ENCODE results near the gene ACBD6.
"Not testable (repeated sequence)": the region's sequence is repeated elsewhere in the genome, so short reads cannot be mapped to it uniquely, and the experiment has no call there.

ACBD6 gene

GRCh38 chr1:180428782-180429695, 73.3 kb downstream of the ACBD6 start:
- in situ Hi-C loops (cut with MboI; ENCODE audit: low sequenced_read_pairs): no loop called here

DNA sequence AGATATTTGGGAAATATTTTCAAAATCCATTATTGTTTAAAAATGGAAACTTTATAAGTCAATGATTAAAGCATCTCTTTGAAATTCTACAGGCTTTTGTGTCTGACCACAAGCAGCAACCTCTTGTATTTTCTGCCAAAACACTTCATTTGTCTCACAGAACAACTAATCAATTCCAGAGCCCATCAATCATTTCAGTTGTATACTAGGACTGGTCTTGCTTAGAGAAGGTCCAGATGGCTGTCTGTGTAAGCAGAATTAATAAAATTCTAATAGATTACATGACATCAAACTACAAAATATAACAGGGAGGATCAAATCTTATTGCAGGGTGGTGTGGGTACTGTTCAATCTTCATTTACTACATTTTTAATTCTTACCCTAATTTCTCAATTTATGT, 76.4 kb downstream of the ACBD6 start:
- in situ Hi-C loops (cut with MboI; ENCODE audit: low sequenced_read_pairs): no loop called here

- in situ Hi-C loops (cut with MboI; ENCODE audit: low sequenced_read_pairs): no loop called here
These were observed 77.4 kb downstream of the ACBD6 start for GRCh38 chr1:180424848-180425457.

- in situ Hi-C loops (cut with MboI; ENCODE audit: low sequenced_read_pairs): no loop called here
These were observed 80.8 kb downstream of the ACBD6 start for GRCh38 chr1:180421614-180422013.

GRCh38 chr1:180421145-180421544, 81.2 kb downstream of the ACBD6 start:
- in situ Hi-C loops (cut with MboI; ENCODE audit: low sequenced_read_pairs): not testable (repeated sequence)

DNA sequence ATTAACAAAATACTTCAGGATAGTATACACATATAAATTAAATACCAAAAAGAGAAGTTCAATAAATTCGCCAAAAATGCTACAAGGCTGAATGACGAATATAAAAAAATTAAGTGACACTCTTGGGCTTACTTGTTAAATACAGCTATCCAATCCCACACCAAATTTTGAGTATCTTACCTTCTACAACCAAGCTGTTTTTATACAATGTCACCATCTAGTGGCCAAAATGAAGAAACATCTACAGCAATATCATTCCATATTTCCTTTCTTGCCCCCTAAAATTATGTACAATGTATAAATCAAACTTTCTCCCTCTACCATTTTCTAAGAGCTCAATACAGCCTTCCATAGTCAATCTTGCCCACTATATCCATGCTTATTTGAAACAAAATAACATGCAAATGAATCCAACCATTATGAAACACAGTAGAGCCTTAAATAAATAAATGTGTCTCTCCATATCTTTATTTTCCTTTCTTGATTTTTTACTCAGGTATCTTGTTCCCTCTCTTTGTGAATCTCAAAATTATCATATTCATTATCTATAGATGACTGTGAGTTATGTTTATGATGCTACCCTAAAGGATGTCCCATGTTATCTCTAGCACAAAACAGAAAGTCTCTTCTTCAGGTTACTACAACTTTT, 86.3 kb downstream of the ACBD6 start:
- in situ Hi-C loops (cut with MboI; ENCODE audit: low sequenced_read_pairs): loop anchor here (10.0 kb wide), 1 partner anchor 171 kb away; no protein-coding TSS in a partner anchor

DNA sequence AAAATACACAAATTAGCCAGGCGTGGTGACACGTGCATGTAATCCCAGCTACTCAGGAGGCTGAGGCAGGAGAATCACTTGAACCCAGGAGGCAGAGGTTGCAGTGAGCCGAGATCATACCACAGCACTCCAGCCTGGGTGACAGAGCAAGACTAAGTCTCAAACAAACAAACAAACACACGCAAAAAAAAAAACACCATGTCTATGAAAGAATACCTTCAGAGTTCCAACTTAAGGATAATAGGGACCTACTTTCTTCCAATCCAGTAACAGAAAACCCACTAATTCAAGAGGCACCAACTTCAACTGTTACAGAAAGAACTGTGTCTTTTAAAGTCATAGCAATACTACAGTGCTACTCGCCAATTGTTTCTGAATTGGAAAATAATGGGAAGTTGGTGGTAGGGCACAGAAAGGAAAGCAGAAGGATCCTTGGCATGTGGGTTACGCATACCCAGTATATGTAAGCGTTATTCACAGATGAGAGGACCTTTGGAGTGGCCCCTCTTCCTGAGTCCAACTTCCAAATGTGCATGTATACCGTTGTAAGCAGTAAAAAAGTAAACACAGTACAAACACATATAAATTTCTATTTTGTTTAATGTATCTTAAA, 87.0 kb downstream of the ACBD6 start:
- in situ Hi-C loops (cut with MboI; ENCODE audit: low sequenced_read_pairs): loop anchor here (10.0 kb wide), 1 partner anchor 171 kb away; no protein-coding TSS in a partner anchor

GRCh38 chr1:180412583-180412982, 89.8 kb downstream of the ACBD6 start:
- in situ Hi-C loops (cut with MboI; ENCODE audit: low sequenced_read_pairs): loop anchor here (10.0 kb wide), 1 partner anchor 168 kb away; no protein-coding TSS in a partner anchor

- in situ Hi-C loops (cut with MboI; ENCODE audit: low sequenced_read_pairs): not testable (repeated sequence)
These were observed 94.2 kb downstream of the ACBD6 start for GRCh38 chr1:180408128-180408527.

- in situ Hi-C loops (cut with MboI; ENCODE audit: low sequenced_read_pairs): no loop called here
These were observed 95.3 kb downstream of the ACBD6 start for GRCh38 chr1:180407051-180407450.

DNA sequence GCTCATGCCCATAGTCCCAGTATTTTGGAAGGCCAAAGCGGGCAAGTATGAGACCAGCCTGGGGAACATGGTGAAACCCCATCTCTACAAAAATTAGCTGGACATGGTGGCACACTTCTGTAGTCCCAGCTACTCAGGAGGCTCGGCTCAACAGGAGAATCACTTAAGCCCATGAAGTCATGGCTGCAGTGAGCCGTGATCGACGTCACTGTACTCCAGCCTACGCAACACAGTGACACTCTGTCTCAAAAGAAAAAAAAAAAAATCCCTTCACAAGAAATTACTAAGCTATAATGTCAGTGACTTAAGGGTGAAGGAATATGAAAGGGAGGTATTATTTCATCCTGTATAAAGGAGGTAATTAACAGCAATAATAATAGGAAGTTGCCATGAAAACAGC, 99.8 kb downstream of the ACBD6 start:
- in situ Hi-C loops (cut with MboI; ENCODE audit: low sequenced_read_pairs): no loop called here

DNA sequence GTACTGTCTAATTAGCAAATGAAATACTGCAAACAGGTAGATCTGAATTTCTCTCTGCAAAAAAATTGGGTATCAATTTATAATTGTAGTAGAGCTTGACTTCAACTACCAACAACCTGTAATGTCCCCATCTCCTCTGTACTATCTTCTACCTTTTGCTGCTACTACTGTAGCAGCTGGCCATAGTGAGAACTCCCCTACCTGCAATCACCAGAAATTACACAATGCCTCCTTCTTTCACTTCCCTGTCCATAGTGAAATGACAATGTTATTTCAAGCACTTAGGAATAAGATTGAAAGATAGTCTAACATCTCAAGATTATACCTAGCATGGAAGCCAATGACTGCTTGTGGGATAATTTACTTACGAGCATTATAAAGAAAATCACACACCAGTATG, 100.4 kb downstream of the ACBD6 start:
- in situ Hi-C loops (cut with MboI; ENCODE audit: low sequenced_read_pairs): no loop called here

DNA sequence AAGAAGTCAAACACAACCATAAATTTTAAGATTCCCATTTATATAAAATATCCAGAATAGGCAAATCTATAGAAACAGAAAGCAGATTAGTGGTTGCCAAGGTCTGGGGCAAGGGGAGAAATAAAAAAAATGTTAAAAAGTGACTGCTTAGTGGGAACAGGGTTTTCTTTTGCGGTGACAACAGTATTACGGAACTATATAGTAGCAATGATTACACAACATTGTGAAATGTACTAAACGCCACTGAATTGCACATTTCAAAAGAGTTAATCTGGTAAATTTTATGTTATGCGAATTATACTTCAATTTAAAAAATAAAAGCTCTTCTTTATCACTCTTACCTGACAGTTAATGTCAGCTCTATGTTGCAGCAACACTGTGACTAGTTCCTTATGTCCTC, 105.2 kb downstream of the ACBD6 start:
- in situ Hi-C loops (cut with MboI; ENCODE audit: low sequenced_read_pairs): no loop called here

- in situ Hi-C loops (cut with MboI; ENCODE audit: low sequenced_read_pairs): no loop called here
These were observed 109.8 kb downstream of the ACBD6 start for GRCh38 chr1:180392427-180393145.

DNA sequence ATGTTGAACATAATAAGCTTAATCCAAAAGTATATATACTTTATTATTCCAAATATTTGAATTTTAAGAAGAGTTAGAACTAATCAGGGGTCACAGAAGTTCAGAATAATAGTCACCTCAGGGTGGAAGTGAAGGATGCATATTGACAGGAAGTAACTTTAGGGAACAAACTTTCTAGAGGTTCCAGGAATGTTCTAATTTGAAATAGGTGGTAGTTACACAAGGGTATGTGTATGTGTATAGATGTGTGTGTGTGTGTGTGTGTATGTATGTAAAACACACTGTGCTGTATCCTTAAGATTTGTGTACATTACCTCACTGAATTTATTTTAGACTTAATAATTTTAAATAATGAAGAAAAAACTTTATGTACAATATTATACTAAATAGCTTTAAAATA, 110.4 kb downstream of the ACBD6 start:
- in situ Hi-C loops (cut with MboI; ENCODE audit: low sequenced_read_pairs): no loop called here

DNA sequence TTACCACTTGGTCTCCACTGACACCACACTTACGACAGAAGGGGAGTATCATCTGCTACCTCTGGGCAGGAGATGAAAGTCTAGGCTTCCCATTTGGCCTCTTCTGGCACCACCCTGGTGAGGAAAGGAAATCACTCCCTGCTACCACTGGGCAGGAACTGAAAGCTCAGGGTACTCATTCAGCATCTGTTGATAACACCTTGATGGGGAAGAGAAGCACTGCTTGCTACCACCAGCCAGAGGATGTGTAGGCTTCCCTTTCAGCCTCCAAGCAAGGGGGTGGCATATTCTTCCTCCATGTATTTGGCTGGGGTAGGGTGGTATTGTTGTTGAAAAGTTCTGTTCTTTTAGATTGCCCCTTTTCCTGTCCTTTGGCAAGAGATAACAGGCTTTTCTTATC, 115.0 kb downstream of the ACBD6 start:
- in situ Hi-C loops (cut with MboI; ENCODE audit: low sequenced_read_pairs): no loop called here

GRCh38 chr1:180386745-180387367, 115.5 kb downstream of the ACBD6 start:
- in situ Hi-C loops (cut with MboI; ENCODE audit: low sequenced_read_pairs): no loop called here

DNA sequence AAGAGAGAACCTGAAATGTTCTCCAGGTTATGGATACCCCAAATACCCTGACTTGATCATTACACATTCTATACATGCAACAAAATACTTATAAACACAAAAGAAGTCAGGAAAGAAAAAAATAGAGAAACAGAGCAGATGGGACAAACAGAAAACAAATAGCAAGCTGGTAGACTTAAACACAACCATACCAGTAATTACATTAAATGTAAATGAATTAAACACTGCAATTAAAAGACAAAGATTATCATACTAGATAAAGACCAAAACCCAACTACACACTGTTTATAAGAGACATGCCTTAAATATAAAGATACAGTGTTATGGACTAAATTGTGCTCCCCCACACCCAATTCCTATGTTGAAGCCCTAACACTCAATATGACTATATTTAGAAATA, 117.2 kb downstream of the ACBD6 start:
- in situ Hi-C loops (cut with MboI; ENCODE audit: low sequenced_read_pairs): no loop called here

- in situ Hi-C loops (cut with MboI; ENCODE audit: low sequenced_read_pairs): no loop called here
These were observed 117.9 kb downstream of the ACBD6 start for GRCh38 chr1:180384286-180385005.

All from HL-60/S4 (cell line).